ENCODE results near the gene MAGI1.

GRCh38 chr3:65672061-65672460 is 366.7 kb downstream of the MAGI1 start:
- TF ChIP-seq, protein P1, sequence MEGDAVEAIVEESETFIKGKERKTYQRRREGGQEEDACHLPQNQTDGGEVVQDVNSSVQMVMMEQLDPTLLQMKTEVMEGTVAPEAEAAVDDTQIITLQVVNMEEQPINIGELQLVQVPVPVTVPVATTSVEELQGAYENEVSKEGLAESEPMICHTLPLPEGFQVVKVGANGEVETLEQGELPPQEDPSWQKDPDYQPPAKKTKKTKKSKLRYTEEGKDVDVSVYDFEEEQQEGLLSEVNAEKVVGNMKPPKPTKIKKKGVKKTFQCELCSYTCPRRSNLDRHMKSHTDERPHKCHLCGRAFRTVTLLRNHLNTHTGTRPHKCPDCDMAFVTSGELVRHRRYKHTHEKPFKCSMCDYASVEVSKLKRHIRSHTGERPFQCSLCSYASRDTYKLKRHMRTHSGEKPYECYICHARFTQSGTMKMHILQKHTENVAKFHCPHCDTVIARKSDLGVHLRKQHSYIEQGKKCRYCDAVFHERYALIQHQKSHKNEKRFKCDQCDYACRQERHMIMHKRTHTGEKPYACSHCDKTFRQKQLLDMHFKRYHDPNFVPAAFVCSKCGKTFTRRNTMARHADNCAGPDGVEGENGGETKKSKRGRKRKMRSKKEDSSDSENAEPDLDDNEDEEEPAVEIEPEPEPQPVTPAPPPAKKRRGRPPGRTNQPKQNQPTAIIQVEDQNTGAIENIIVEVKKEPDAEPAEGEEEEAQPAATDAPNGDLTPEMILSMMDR (IDR thresholded peaks at IDR 0.05) = no peak
- TF ChIP-seq EP300 (IDR thresholded peaks at IDR 0.05) (no peak), POLR2A (IDR thresholded peaks at IDR 0.05) (no peak), POLR2AphosphoS5 (IDR thresholded peaks at IDR 0.05) (no peak)
